SU-DHL-6 (cell line): Measurements from ENCODE around the gene LDAH.

Source experiments
- EZH2phosphoT487 ChIP-seq: fragments of 200-600 bp; sonication (generic), shearing (Covaris generic); conservative IDR thresholded peaks from 2 replicates; pipeline ENCODE4 v1.6.1; 2018; ENCODE audit warnings: mild to moderate bottlenecking, antibody characterized with exemption, low read length, moderate library complexity, mixed read lengths
- TF ChIP-seq, protein P1 (sequence below): fragments of 200-600 bp; sonication (generic); IDR thresholded peaks from one replicate; pipeline ENCODE4 v1.5.1; 2017; ENCODE audit warnings: antibody characterized with exemption, mild to moderate bottlenecking, low read length, moderate library complexity; ENCODE audit not compliant: insufficient read depth, poor library complexity, severe bottlenecking

DNA sequence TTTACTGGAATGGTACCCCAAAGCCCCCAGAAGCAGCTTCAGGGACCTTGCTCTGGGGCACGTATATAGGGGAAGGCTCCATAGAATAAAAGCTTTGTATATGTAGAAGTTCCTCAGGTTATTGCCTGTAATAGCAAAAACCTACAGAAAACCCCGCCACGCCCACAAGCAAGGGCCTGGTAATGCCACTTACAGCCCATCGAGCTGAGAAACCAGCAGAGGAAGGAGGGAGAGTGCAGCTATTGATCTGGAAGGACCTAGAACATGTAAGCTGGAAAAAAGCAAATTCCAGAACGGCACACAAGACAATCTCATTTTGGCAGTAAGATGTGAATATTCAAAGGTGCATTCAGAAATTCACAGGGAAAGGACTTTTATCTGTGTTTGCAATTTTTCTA is 187.8 kb downstream of the LDAH start:
- TF ChIP-seq, protein P1, sequence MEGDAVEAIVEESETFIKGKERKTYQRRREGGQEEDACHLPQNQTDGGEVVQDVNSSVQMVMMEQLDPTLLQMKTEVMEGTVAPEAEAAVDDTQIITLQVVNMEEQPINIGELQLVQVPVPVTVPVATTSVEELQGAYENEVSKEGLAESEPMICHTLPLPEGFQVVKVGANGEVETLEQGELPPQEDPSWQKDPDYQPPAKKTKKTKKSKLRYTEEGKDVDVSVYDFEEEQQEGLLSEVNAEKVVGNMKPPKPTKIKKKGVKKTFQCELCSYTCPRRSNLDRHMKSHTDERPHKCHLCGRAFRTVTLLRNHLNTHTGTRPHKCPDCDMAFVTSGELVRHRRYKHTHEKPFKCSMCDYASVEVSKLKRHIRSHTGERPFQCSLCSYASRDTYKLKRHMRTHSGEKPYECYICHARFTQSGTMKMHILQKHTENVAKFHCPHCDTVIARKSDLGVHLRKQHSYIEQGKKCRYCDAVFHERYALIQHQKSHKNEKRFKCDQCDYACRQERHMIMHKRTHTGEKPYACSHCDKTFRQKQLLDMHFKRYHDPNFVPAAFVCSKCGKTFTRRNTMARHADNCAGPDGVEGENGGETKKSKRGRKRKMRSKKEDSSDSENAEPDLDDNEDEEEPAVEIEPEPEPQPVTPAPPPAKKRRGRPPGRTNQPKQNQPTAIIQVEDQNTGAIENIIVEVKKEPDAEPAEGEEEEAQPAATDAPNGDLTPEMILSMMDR: no peak
- no peak for TF ChIP-seq EZH2phosphoT487
